ENCODE results near the gene MED27.

- TF ChIP-seq SUZ12 (IDR thresholded peaks at IDR 0.05; ENCODE audit: extremely low read depth, insufficient read depth, insufficient read length), result no peak
- TF ChIP-seq ZNF274 (IDR thresholded peaks at IDR 0.05; ENCODE audit: low read depth, low read length), result no peak
These were observed 14.7 kb upstream of the MED27 start for GRCh38 chr9:132094314-132094791.

Measured in NT2/D1 (cell line).